Stimulated activated effector memory CD8-positive, alpha-beta T cell treated with anti-CD3 and anti-CD28 coated beads, Interleukin-12 subunit alpha, Interleukin-12 subunit beta, amount 100 ng/mL, for 72 hours (primary cell): ENCODE results near the gene HRC.

Experiments used
- ATAC-seq: fragments of 150-1000 bp; cut with Tn5 transposase; 2 replicates; pipeline ENCODE4 v1.10.0; 2021
- DNase-seq, 2 donors: peaks; one replicate each; pipeline ENCODE4 v3.0.0; 2021 to 2022; ENCODE audit warnings: low spot score in 2 of 2
- H3K27ac Mint-ChIP-seq: one replicate; pipeline ENCODE4 v1.8.0; 2022; ENCODE audit warnings: mild to moderate bottlenecking, mixed read lengths
- H3K36me3 Mint-ChIP-seq: one replicate; pipeline ENCODE4 v1.8.0; 2022; ENCODE audit warnings: mild to moderate bottlenecking, mixed read lengths
- H3K4me1 Mint-ChIP-seq: one replicate; pipeline ENCODE4 v1.8.0; 2022; ENCODE audit warnings: mixed read lengths
- H3K4me3 Mint-ChIP-seq: one replicate; pipeline ENCODE4 v1.8.0; 2022; ENCODE audit warnings: mild to moderate bottlenecking, mixed read lengths
- H3K9me3 Mint-ChIP-seq: one replicate; pipeline ENCODE4 v1.8.0; 2022; ENCODE audit warnings: mixed read lengths

Gene HRC

DNA sequence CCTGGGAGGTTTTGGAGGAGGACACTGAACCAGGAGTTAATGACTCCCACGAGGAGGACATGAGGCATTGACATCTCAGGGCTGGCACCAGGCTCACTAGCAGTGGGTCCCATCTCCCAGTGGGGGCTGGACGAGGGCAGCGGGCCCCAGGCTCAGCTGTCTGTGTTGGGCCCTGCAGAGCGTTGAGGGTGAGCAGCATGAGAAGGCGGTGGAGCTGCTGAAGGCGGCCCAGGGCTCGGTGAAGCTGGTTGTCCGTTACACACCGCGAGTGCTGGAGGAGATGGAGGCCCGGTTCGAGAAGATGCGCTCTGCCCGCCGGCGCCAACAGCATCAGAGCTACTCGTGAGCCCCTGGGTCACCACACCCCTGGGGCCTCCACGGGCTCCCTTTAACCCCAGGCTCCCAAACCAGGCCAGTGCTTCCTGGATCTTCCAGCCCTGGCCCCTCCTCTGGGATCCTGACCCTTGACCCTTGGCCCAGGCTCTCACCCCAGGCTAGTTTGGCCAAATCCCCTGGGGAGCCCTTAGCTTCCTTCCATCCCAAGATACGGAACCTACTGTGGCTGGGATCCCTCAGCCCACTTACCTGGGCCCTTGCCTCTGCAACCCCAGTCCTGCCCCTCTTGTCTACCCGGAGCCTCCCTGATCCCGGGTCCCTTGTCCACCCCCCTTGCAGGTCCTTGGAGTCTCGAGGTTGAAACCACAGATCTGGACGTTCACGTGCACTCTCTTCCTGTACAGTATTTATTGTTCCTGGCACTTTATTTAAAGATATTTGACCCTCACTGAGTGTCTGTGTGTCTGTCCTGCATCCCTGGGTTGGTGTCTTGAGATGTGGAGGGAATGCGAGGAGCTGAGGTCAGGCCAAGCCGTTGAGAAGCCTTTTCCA is 37.3 kb downstream of the HRC start:
- ATAC-seq = no peak

DNA sequence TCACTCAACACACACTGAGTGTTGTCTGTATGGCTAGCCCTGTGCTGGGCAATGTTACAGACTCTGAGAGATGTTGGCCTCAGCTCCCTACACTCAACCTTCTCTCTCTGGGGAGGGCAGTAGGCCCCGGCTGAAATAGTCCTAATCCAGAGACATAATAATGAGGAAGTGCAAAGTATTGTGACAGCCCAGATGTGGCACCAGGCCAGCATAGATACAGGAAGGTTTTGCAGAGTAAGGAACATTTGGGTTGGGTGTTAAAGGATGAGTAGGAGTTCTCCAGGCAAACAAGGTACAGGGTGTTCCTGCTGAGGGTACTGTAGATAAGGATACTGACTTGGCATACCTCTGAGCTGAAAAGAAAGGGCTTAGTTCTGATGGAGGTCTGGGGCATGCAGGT is 38.7 kb downstream of the HRC start:
- DNase-seq (no peak), ATAC-seq (no peak)
- Mint-ChIP-seq H3K4me3 (peak overlapping the region; percentile 85), H3K4me1 (peaks cover 55% of the 10 kb centered on the region), H3K9me3 (no peaks in the 10 kb centered on the region), H3K36me3 (no peaks in the 10 kb centered on the region), H3K27ac (peak overlapping the region; percentile 78)

More for the DNA sequence above, 37.3 kb downstream of the HRC start:
- DNase-seq = no peak
- peak overlapping the region; percentile 93 for H3K27ac Mint-ChIP-seq
- no peaks in the 10 kb centered on the region for H3K9me3 Mint-ChIP-seq
- no peaks in the 10 kb centered on the region for H3K36me3 Mint-ChIP-seq
- H3K4me1 Mint-ChIP-seq = peaks cover 55% of the 10 kb centered on the region
- H3K4me3 Mint-ChIP-seq = peak overlapping the region; percentile 85

DNA sequence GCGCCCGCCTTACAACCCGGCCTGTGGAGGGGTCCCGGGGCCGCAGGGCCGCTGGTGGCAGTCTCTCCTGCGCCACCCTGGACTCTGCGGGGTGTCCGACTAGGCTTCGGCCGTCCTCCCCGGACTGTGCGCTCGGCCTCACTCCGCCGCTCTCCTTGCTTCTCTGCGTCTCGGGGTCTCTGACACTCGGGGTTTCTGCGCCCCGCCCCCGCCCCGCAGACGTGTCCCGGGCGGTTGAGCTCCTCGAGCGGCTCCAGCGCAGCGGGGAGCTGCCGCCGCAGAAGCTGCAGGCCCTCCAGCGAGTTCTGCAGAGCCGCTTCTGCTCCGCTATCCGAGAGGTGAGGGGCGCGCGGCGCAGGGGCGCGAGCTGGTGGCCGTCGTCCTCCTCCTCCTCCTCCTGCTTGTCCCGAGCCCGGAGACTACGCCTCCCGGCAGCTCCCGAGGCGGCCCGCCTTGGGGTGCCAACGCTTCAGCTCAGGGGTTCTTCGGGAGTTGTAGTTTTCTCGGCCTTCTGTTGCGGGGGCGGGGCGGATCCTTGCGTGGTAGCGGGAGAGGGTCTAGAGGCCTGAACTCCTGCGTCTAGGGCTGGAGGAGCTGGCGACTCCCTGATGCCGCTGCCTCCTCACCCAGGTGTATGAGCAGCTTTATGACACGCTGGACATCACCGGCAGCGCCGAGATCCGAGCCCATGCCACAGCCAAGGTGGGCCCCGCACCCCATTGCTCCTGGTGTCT is 40.4 kb downstream of the HRC start:
- H3K9me3 Mint-ChIP-seq = no peaks in the 10 kb centered on the region
- DNase-seq = peak in 1 of 2 donors; percentile 69
- H3K36me3 Mint-ChIP-seq = no peaks in the 10 kb centered on the region
- H3K27ac Mint-ChIP-seq = peak overlapping the region; percentile 26
- peak overlapping the region; percentile 85 for H3K4me3 Mint-ChIP-seq
- H3K4me1 Mint-ChIP-seq = peaks cover 46% of the 10 kb centered on the region
- ATAC-seq = no peak

DNA sequence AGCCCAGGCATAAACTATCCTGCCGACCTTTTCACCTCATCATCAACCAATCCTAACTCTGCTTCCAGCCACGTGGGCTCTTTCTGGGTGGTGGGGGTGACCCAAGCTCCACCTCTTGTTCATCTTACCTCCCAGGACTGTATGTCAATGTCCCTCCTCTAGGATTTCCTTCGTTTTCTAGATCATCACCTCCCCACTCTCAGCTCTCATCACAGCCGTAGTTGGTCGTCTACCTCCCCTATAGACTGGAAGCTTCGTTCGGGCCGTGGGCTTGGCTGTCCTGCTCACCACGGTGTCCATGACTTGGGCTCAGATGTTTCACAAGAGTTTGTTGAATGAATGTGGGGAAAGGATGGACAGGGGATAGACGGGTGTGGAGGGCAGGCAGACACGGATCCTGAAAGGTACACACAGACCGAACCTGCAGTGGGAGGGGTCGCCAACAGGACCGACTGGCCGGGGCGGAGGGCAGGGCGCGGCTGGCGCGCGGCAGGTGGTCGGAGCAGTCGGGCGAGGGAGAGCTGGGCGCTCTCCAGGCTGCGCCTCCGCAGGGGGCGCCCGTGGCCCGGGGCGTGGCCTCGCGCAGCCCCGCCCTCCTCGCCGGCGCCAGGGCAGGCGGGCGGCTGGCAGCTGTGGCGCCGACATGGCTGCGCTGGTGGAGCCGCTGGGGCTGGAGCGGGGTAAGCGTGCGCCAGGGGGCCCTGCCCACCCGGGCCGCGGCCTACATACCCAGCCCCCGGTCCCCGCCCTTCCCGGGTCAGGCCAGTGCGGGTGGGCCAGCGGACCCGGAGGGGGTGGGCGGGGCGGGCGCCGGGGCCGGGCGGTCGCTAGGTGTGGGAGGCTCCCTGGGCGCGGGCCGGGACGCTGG is 41.2 kb downstream of the HRC start, which contains the start of gene LIN7B:
Gene LIN7B (plus strand): TSS at position 609 of the 868 bp plus-strand sequence. CDS start 35 bp downstream, at position 644.
- peak; percentile 80 for ATAC-seq

DNA sequence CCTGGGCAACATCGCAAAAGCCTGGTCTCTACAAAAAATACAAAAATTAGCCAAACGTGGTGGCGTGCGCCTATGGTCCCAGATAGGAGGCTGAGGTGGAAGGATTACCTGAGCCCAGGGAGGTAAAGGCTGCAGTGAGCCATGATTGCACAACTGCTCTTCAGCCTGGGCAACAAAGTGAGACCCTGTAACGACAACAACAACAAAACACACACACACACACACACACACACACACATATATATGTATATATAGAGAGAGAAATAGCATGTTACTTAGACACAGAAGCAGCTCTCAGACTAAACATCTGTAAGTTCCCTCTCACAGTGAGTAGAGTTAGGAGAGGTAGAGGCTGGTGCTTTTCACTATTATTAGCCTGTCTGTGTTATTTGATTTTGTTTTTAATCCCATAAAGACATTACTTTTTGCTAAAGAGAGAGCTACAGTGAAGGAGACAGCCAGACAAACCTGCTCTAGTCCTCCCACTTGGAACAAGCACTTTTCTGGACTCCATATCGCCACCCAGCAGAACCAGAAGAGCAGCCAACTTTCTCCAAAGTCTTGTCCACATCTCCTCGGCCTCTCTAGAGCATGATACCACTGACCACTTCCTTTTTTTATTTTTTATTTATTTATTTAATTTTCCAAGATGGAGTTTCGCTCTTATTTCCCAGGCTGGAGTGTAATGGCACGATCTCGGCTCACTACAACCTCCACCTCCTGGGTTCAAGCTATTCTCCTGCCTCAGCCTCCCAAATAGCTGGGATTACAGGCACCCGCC is 43.8 kb downstream of the HRC start:
- ATAC-seq (no peak), DNase-seq (no peak)
- Mint-ChIP-seq H3K4me3 (no peak overlapping the region), H3K36me3 (peaks cover 31% of the 10 kb centered on the region), H3K4me1 (peaks cover 33% of the 10 kb centered on the region), H3K27ac (no peak overlapping the region), H3K9me3 (no peaks in the 10 kb centered on the region)

More for the DNA sequence above, 41.2 kb downstream of the HRC start, which contains the start of gene LIN7B:
- Mint-ChIP-seq H3K9me3 (no peaks in the 10 kb centered on the region), H3K27ac (peak within 1 kb of the TSS; percentile 26), H3K4me1 (peaks cover 46% of the 10 kb centered on the region), H3K36me3 (peaks cover 5% of the 10 kb centered on the region), H3K4me3 (peak within 1 kb of the TSS; percentile 85)
- DNase-seq = peak; percentile 88 to 90

DNA sequence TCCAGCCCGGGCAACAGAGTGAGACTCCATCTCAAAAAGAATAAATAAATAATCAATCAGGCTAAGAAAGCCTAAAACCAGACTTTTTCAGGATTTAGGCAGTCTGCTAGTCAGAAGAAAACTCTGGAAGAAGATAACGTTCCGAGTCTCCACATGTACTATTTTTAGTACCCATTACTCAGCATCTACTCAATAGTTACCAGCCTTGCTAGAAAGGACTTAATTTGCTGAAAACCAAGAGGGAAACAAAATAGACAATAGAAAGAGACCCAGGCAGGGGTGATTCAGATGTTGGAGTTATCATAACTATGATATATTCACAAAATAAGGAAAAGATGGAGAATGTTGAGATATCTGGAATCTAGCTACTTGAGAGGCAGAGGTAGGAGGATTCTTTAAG is 44.6 kb downstream of the HRC start:
- Mint-ChIP-seq H3K36me3 (peaks cover 39% of the 10 kb centered on the region), H3K27ac (no peak overlapping the region), H3K9me3 (no peaks in the 10 kb centered on the region), H3K4me1 (peaks cover 29% of the 10 kb centered on the region), H3K4me3 (no peak overlapping the region)
- no peak for ATAC-seq
- no peak for DNase-seq

DNA sequence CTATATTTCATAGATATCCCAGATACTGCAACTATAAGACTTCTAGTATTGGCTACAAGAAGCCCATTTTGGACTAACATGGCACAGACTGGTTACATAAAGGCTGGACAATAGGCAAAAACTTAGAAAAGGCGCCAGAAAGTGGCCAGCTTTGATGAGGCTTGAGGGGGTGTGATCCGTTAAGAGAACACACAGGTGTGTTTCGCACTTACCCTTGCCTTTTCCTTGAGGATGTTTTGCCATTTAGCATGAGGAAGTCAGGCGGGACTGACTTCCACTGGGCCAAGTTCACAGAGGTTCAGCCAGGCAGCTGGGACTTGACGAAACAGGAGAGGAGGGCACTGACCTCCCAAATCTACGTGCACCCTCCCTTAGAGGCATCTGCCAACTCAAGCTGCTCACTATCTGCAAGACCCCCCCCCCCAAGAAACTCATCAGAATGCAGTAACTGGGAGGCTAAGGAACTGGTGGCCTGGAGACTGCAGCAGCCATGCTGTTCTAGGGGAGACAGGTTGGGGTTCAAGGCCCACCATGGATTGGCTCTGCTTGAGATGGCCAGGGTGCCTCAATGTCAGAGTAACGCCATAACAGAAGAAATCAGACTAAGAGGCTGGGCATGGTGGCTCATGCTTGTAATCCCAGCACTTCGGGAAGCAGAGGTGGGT is 45.5 kb downstream of the HRC start:
- Mint-ChIP-seq H3K36me3 (peaks cover 48% of the 10 kb centered on the region), H3K4me1 (peaks cover 28% of the 10 kb centered on the region), H3K9me3 (no peaks in the 10 kb centered on the region), H3K27ac (no peak overlapping the region), H3K4me3 (no peak overlapping the region)
- DNase-seq = no peak
- no peak for ATAC-seq

DNA sequence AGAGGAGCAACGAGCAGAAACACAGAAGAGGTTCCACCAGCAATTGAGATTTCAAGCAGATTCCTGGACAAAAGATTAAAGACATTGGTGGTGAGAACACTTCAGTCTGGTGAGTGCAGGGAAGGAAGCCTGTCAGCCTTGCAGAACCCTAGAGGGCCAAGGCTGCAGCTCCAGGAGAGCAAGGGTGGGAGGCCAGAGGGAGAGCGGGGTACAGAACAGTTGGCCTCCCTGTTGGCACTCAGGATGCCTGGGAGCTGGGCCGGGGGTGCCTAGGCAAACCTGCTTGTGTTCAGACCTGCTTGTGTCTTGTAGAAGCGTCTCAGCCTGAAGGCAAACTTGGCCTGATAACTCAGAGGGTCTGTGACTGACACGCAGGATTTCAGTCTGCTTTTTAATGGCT is 46.1 kb downstream of the HRC start:
- Mint-ChIP-seq H3K36me3 (peaks cover 54% of the 10 kb centered on the region), H3K27ac (no peak overlapping the region), H3K4me1 (peaks cover 28% of the 10 kb centered on the region), H3K9me3 (no peaks in the 10 kb centered on the region), H3K4me3 (no peak overlapping the region)
- DNase-seq (no peak), ATAC-seq (no peak)

DNA sequence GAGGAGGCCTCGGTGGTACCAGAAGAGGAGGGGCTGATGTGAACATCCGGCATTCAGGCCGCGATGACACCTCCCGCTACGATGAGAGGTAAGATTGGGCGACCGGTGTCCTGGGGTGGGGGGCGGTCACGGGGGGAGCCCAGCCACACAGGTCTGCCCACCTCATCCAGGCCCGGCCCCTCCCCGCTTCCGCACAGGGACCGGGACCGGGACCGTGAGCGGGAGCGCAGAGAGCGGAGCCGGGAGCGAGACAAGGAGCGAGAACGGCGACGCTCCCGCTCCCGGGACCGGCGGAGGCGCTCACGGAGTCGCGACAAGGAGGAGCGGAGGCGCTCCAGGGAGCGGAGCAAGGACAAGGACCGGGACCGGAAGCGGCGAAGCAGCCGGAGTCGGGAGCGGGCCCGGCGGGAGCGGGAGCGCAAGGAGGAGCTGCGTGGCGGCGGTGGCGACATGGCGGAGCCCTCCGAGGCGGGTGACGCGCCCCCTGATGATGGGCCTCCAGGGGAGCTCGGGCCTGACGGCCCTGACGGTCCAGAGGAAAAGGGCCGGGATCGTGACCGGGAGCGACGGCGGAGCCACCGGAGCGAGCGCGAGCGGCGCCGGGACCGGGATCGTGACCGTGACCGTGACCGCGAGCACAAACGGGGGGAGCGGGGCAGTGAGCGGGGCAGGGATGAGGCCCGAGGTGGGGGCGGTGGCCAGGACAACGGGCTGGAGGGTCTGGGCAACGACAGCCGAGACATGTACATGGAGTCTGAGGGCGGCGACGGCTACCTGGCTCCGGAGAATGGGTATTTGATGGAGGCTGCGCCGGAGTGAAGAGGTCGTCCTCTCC is 47.4 kb downstream of the HRC start:
- Mint-ChIP-seq H3K4me1 (peaks cover 17% of the 10 kb centered on the region), H3K36me3 (peaks cover 66% of the 10 kb centered on the region)
- ATAC-seq = no peak

DNA sequence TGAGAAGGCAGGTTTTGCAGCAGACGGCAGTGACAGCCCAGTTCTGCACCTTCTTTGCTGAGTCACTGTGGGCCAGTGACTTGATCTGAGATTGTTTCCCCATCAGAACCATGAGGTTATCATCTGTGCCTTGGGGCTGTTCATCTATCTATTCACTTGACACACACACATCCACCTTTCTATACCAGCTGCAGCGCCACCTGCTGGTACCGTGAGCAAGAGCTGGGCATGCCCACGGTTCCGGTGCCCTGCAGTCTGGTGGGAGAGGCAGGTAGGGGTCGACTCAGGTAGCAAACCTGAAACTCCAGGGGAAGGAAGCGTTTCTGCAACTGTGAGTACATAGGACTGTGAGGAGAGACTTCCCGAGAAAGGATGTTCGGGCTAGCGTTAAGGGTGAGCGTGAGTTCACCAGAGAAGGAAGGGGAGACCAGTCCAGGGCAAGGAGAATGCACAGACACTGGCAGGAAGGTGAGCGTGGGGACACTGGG is 48.5 kb downstream of the HRC start:
- Mint-ChIP-seq H3K4me3 (no peak overlapping the region), H3K36me3 (peaks cover 76% of the 10 kb centered on the region), H3K4me1 (peaks cover 17% of the 10 kb centered on the region), H3K9me3 (no peaks in the 10 kb centered on the region), H3K27ac (peak overlapping the region; percentile 84)
- DNase-seq (peak; percentile 57 to 76), ATAC-seq (peak; percentile 69)

More for the DNA sequence above, 47.4 kb downstream of the HRC start:
- no peak for DNase-seq
- Mint-ChIP-seq H3K27ac (no peak overlapping the region), H3K4me3 (no peak overlapping the region), H3K9me3 (no peaks in the 10 kb centered on the region)

DNA sequence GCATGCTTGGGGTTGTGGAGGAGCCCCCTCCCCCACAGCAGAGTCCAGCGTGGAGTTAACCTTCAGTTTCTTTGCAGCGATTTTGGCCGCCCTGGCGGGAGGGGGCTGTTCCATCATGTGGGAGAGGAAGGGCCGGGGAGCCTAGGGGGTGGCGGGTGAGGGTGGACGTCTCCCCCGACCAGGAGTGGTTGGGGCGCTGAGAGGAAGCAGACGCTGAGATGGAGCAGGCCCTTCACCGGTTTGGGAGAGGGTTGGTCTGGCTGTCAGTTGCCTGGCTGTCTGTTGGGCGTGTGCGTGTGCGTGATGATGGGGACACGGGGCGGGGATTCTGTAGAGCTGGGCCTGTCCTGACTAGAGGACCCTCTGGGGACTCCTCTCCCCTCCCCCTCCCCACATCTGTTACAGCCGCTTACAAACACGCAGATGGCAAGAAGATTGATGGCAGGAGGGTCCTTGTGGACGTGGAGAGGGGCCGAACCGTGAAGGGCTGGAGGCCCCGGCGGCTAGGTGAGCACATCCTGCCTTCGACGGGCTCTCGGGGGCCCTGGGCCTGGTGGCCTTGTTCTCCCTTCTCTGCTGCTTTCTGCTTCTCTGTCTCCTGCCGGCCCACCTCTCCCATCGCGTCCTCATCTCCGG is 50.8 kb downstream of the HRC start:
- Mint-ChIP-seq H3K36me3 (peaks cover 98% of the 10 kb centered on the region), H3K9me3 (no peaks in the 10 kb centered on the region), H3K4me1 (peaks cover 29% of the 10 kb centered on the region), H3K27ac (peak overlapping the region; percentile 58), H3K4me3 (no peak overlapping the region)
- ATAC-seq (no peak), DNase-seq (no peak)

DNA sequence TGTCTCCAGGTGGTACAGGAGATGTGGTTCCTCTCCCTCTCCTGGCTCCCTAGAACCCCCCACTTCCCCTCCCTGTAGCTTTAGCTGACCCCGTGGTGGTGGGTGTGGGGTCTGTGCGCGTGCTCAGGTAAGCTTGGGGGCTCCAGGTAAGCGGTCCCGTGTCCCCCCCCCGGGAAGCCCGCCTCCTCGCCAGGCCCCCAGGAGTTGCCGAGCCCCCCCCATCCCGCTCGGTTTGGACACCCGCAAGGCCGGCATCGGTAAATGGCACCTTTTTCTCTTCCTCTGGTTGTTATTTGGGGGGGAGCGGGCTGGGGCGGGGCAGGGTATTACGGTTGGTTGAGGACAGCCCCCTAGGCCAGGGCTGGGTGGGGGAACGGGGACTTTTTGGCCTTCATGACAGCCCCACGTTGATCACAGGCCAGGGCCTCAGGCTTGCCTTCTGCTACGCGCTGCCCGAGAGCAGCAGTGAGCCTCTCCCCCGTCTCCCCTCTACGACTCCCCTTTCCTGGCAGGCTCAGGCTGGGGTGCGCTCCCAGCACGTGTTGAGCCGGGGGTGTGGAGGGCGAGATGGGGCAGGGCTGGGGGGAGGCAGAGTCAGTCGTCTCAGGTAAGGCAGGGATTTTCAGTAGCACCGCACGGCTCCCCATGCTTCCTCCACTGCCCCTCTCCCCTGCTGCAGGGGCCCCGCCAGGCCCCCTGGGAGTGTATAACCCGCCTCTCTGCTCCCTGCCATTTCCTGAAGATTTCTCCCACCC is 51.7 kb downstream of the HRC start:
- peaks cover 98% of the 10 kb centered on the region for H3K36me3 Mint-ChIP-seq
- ATAC-seq (no peak), DNase-seq (no peak)
- no peaks in the 10 kb centered on the region for H3K9me3 Mint-ChIP-seq
- H3K4me3 Mint-ChIP-seq = no peak overlapping the region
- H3K27ac Mint-ChIP-seq = no peak overlapping the region
- peaks cover 29% of the 10 kb centered on the region for H3K4me1 Mint-ChIP-seq
